Endothelial cell of umbilical vein (primary cell): Measurements from ENCODE around the gene NKD1. TPM values are rescaled to one million over a fixed set of nuclear protein-coding genes. Genes with fewer than 3 reads are reported as not detected.

ENCODE experiments used
- BruUV-seq: library from RNA; stranded (reverse); fragments of 400-500 nt; replicated peaks from 2 replicates; lab custom pipeline; 2021; lab: Mats Ljungman, UMichigan
- CTCF ChIA-PET: fragments of 300-600, 350-600 bp; sonication (Branson Sonifier 250); formaldehyde crosslinking; loops from one replicate; lab custom pipeline; 2021; ENCODE audit warnings: antibody characterized with exemption, inconsistent platforms; lab: Charles Lee
- POLR2A ChIA-PET: fragments of 300-600, 350-600 bp; sonication (Branson Sonifier 250); formaldehyde crosslinking; loops from one replicate; lab custom pipeline; 2021; ENCODE audit warnings: antibody characterized with exemption, inconsistent platforms; lab: Charles Lee
- DNase-seq: peaks from one replicate; pipeline ENCODE4 v3.0.0-alpha.2; 2011; ENCODE audit warnings: low read depth, low spot score
- FAIRE-seq: peaks from 2 replicates; lab custom pipeline; 2011; peaks lifted over from hg19 to GRCh38; lab: Jason Lieb, UNC
- H2AFZ ChIP-seq: 2 replicates; pipeline ENCODE4 v1.6.0; 2012; ENCODE audit warnings: low read depth, low read length, control low read depth, inconsistent platforms
- H3K27ac ChIP-seq: 2 replicates; pipeline ENCODE4 v1.5.1; 2011; ENCODE audit warnings: low read depth, mild to moderate bottlenecking, control low read depth, low read length, moderate library complexity; ENCODE audit not compliant: insufficient read depth
- H3K27me3 ChIP-seq, 2 experiments: 2 replicates each; pipeline versions ENCODE4 v1.6.0 to v1.6.1; 2011; ENCODE audit warnings: low read length in 2 of 2, mixed read lengths in 1 of 2; ENCODE audit not compliant: control insufficient read depth in 2 of 2, insufficient read depth in 2 of 2
- H3K36me3 ChIP-seq, 2 experiments: 2 replicates in 1 of 2; 3 replicates in 1 of 2; pipeline ENCODE4 v1.5.1; 2011; ENCODE audit warnings: low read length in 2 of 2, mild to moderate bottlenecking in 1 of 2, moderate library complexity in 1 of 2; ENCODE audit not compliant: control insufficient read depth in 2 of 2, insufficient read depth in 2 of 2; ENCODE audit errors: extremely low read depth in 1 of 2
- H3K4me1 ChIP-seq: 3 replicates; pipeline ENCODE4 v1.5.1; 2011; ENCODE audit warnings: mild to moderate bottlenecking, low read length; ENCODE audit not compliant: control insufficient read depth, insufficient read depth; ENCODE audit errors: extremely low read depth
- H3K4me2 ChIP-seq: 2 replicates; pipeline ENCODE4 v1.6.1; 2011; ENCODE audit warnings: low read length, control low read depth, mixed read lengths; ENCODE audit not compliant: insufficient read depth
- H3K4me3 ChIP-seq, 3 experiments: fragments of 200-600 bp in 1 of 3; sonication (generic), shearing (Covaris generic) in 1 of 3; replicated peaks in 1 of 3; 2 replicates each; pipeline ENCODE4 v1.5.1; 2011 to 2016; ENCODE audit warnings: control low read depth in 3 of 3, low read length in 3 of 3, mild to moderate bottlenecking in 2 of 3, inconsistent platforms in 1 of 3, low read depth in 1 of 3, moderate library complexity in 1 of 3; ENCODE audit not compliant: insufficient read depth in 1 of 3
- H3K79me2 ChIP-seq: 2 replicates; pipeline ENCODE4 v1.6.0; 2012; ENCODE audit warnings: low read length, inconsistent platforms; ENCODE audit not compliant: control insufficient read depth, insufficient read depth
- H3K9ac ChIP-seq: replicated peaks from 2 replicates; pipeline ENCODE3; 2011; ENCODE audit warnings: low read length, control low read depth; ENCODE audit not compliant: insufficient read depth; ENCODE audit errors: extremely low read depth
- H3K9me1 ChIP-seq: replicated peaks from 3 replicates; pipeline ENCODE4 v1.6.0; 2011; ENCODE audit warnings: mild to moderate bottlenecking, low read length; ENCODE audit not compliant: control insufficient read depth, insufficient read depth; ENCODE audit errors: extremely low read depth
- H3K9me3 ChIP-seq: replicated peaks from 2 replicates; pipeline ENCODE4 v1.5.1; 2012; ENCODE audit warnings: low read length, inconsistent platforms; ENCODE audit not compliant: control insufficient read depth, insufficient read depth
- H4K20me1 ChIP-seq: replicated peaks from 2 replicates; pipeline ENCODE3; 2011; ENCODE audit warnings: mild to moderate bottlenecking, low read length; ENCODE audit not compliant: control insufficient read depth, insufficient read depth; ENCODE audit errors: extremely low read depth
- EZH2 ChIP-seq: IDR thresholded peaks from 2 replicates; pipeline ENCODE4 v1.6.1; 2012; ENCODE audit warnings: borderline replicate concordance, low read depth, mild to moderate bottlenecking, moderate library complexity, low read length, inconsistent platforms; ENCODE audit not compliant: severe bottlenecking
- FOS ChIP-seq: IDR thresholded peaks from 2 replicates; pipeline ENCODE4 v1.6.1; 2011; ENCODE audit warnings: mild to moderate bottlenecking, low read length, moderate library complexity, borderline replicate concordance; ENCODE audit not compliant: insufficient read depth
- GATA2 ChIP-seq: IDR thresholded peaks from 2 replicates; pipeline ENCODE4 v1.7.0; 2011; ENCODE audit warnings: low read depth, mild to moderate bottlenecking, moderate library complexity, mixed read lengths, low read length; ENCODE audit not compliant: insufficient read length, insufficient read depth
- JUN ChIP-seq: IDR thresholded peaks from 2 replicates; pipeline ENCODE4 v1.6.1; 2011; ENCODE audit warnings: borderline replicate concordance, low read depth; ENCODE audit not compliant: insufficient read length, insufficient read depth
- MYC ChIP-seq: IDR thresholded peaks from one replicate; pipeline ENCODE4 v1.6.1; 2011; ENCODE audit warnings: mild to moderate bottlenecking, low read depth, low read length
- POLR2A ChIP-seq: IDR thresholded peaks from 2 replicates; pipeline ENCODE4 v1.6.1; 2012; ENCODE audit warnings: low read depth, mild to moderate bottlenecking, control low read depth, low read length
- POLR2AphosphoS5 ChIP-seq: IDR thresholded peaks from 2 replicates; pipeline ENCODE4 v1.6.1; 2012; ENCODE audit warnings: low read depth, mild to moderate bottlenecking, control low read depth, low read length, moderate library complexity; ENCODE audit not compliant: insufficient read depth
- dilution Hi-C: fragments of 300-500 bp; cut with MboI; formaldehyde crosslinking; loops from one replicate; pipeline ENCODE4 v1.15.0; 2019; ENCODE audit warnings: low sequenced_read_pairs; ENCODE audit not compliant: extremely low pct_ligation_motif_present
- intact Hi-C: fragments of 100-400 bp; cut with micrococcal nuclease; formaldehyde crosslinking; loops from one replicate; pipeline ENCODE4 v1.10.0; 2022
- polyA plus RNA-seq, 4 experiments: library from polyadenylated mRNA; depleted of rRNA in 3 of 4; stranded (reverse) in 3 of 4; unstranded in 1 of 4; fragments of >200 nt; gene quantifications; 2 replicates each; pipeline versions ENCODE4 v1.2.1 to v1.2.3, GENCODE V29; 2011 to 2012; ENCODE audit warnings: missing spikeins in 1 of 4
- total RNA-seq: library from RNA; stranded (reverse); gene quantifications from 2 replicates; pipeline ENCODE4 v1.2.3, GENCODE V29; 2021
- TF ChIP-seq, protein P1 (sequence below): IDR thresholded peaks from 2 replicates; pipeline ENCODE4 v1.6.1; 2011; ENCODE audit not compliant: insufficient read depth, insufficient read length
- TF ChIP-seq, protein P2 (sequence below), 2 donors: IDR thresholded peaks; 1 replicate in 1 of 2; 2 replicates in 1 of 2; pipeline ENCODE4 v1.5.1; 2011; ENCODE audit warnings: low read length in 2 of 2, mild to moderate bottlenecking in 2 of 2, moderate library complexity in 2 of 2, control low read depth in 1 of 2, inconsistent platforms in 1 of 2, low read depth in 1 of 2; ENCODE audit not compliant: insufficient read depth in 1 of 2; ENCODE audit errors: extremely low read depth in 1 of 2

Gene NKD1
- total and polyA plus RNA-seq, 2 donors (not counting 3 experiments of a cell fraction or from before 2014, with no cell fraction given) = not detected

DNA sequence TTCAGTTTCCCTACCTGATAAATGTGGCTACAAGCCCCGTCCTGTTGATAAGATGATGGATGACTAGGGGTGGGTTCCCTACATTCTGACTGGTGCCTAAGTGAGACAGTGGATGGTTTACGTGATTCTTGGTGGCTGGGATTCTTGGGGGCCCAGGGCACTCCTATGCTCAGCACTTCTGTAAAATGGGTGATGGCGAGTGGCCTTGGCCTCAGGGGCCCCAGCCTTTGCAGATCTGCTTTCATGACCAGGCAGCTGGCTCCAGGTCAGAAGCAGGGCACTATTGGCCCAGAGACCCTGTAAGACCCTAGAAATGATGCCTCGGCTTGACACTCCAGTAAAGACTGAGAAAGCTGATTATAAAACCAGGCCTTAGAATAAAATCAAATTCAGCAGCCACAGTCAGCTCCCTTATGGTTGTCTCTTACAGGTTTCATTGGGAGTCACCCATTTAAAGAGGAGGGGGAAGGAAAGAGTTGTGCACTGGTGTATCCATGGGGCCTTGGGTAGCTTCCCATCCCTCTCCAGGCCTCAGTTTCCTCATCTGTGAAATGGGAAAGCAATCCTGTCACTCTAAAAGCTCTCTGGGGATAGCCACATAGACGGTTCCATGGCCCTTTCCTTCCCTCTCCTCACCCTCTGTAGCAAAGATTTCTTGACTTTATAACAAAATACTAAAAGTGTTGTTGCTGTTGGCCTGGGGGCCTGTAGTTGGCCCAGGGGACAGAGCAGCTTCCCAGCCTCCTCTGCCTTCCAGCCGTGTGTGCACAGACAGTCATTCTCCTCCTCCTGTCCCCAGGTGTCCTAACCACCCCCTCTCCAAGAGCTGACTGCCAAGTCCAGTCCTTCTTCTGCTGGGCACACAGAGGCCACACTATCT, 131.7 kb downstream of the NKD1 start:
- ChIA-PET CTCF (interaction anchor here (1.1 to 3.0 kb wide), 2 partner anchors 8 to 15 kb away, joined by 3 to 20 read pairs; no protein-coding TSS in a partner anchor), POLR2A (no interaction called here)
- BruUV-seq = no TSS peak
- Histone ChIP-seq H3K9me3 (no peaks in the 10 kb centered on the region), H2AFZ (no peak overlapping the region), H3K79me2 (no peaks in the 10 kb centered on the region), H3K4me1 (no peaks in the 10 kb centered on the region), H3K4me2 (no peak overlapping the region), H3K27me3 (no peaks in the 10 kb centered on the region), H3K9ac (no peak overlapping the region), H4K20me1 (no peaks in the 10 kb centered on the region), H3K36me3 (no peaks in the 10 kb centered on the region), H3K4me3 (no peak overlapping the region), H3K27ac (no peak overlapping the region), H3K9me1 (no peaks in the 10 kb centered on the region)
- no peak for TF ChIP-seq POLR2AphosphoS5
- no peak for TF ChIP-seq FOS
- no peak for TF ChIP-seq POLR2A
- no peak for TF ChIP-seq MYC
- TF ChIP-seq EZH2 = no peak
- TF ChIP-seq, protein P1, sequence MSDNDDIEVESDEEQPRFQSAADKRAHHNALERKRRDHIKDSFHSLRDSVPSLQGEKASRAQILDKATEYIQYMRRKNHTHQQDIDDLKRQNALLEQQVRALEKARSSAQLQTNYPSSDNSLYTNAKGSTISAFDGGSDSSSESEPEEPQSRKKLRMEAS = no peak
- TF ChIP-seq GATA2 = no peak
- no peak for TF ChIP-seq JUN
- TF ChIP-seq, protein P2, sequence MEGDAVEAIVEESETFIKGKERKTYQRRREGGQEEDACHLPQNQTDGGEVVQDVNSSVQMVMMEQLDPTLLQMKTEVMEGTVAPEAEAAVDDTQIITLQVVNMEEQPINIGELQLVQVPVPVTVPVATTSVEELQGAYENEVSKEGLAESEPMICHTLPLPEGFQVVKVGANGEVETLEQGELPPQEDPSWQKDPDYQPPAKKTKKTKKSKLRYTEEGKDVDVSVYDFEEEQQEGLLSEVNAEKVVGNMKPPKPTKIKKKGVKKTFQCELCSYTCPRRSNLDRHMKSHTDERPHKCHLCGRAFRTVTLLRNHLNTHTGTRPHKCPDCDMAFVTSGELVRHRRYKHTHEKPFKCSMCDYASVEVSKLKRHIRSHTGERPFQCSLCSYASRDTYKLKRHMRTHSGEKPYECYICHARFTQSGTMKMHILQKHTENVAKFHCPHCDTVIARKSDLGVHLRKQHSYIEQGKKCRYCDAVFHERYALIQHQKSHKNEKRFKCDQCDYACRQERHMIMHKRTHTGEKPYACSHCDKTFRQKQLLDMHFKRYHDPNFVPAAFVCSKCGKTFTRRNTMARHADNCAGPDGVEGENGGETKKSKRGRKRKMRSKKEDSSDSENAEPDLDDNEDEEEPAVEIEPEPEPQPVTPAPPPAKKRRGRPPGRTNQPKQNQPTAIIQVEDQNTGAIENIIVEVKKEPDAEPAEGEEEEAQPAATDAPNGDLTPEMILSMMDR (IDR thresholded peaks at IDR 0.05; ENCODE audit: extremely low read depth in 1 of 2, insufficient read depth in 1 of 2, low read depth in 1 of 2, low read length in 2 of 2) = no peak
- DNase-seq = no peak
- intact Hi-C loops = no loop called here
- no peak for FAIRE-seq
- dilution Hi-C loops = no loop called here
